HG02981 (cell line): ENCODE measurements around the gene TP63.

Experiments used
- ATAC-seq: cut with Tn5 transposase; IDR thresholded peaks from one replicate; pipeline ENCODE4 v1.9.1; 2021; ENCODE audit warnings: mild to moderate bottlenecking, moderate library complexity; ENCODE audit not compliant: unreplicated experiment

The TP63 gene

DNA sequence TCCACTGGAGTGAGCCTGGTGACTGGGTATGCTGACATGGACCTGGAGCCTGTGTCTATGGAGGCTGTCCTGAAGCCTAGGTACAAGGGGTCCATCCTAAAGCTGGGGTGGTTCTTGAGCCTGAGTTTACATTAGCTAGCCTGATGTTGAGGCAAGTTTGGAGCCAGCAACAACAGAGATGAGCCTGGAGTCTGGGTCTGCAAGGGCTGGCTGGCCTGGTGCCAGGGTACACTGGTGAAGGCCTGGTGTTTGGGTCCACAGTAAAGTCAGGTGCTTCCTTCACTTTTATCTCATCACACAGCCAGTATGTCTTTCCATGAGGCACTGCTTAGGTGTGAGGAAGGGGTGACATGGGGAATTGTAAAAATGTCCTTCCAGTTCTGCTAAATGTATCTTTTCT, 49.5 kb downstream of the TP63 start:
- no peak for ATAC-seq

DNA sequence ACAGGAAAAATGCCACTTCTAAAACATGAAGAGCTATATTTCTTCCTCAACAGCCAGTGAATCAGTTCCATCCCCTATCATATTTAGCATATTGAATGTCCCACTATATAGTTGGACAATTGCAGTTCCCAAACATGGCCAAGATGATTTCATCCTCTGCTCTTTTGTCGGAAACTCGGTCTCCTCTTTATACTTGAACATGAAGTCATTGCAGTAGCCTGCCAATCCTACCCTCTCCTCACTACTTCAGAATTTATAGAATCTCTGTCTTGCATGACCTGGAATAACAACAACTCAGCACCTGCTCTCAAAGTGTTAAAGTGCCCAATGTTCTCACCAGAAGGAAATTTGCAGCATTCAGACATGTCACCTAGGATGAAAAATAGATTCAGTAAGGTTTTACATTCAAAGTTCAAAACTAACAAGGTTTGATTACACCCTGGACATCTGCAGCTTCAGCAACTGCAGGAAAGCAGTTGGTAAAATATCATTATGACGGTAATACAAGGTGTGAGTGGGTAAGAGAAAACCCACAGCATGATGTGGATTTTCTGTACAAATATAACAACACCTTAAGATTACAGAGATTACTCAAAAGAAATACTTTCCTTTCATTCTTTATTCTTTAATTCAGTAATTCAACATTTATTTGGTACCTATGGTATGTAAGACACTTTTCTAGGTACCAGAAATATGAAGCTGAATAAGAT, 52.5 kb downstream of the TP63 start:
- no peak for ATAC-seq

DNA sequence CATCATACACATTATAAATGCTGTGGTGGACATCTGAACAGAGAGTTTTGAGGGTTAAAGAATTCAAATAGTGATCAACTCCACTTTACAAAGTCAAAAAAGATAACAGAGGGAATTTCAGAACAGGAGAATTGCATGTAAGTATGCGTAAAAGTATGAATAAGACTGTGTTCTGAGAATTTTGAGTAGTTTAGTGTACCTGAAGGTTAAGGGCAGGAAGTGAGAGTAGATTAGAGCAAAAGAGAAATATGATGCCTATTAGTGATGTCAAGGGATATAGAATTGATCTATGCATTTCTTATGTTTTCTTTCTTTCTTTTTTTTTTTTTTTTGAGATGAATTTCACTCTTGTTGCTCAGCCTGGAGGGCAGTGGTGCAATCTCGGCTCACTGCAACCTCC, 53.1 kb downstream of the TP63 start:
- no peak for ATAC-seq

DNA sequence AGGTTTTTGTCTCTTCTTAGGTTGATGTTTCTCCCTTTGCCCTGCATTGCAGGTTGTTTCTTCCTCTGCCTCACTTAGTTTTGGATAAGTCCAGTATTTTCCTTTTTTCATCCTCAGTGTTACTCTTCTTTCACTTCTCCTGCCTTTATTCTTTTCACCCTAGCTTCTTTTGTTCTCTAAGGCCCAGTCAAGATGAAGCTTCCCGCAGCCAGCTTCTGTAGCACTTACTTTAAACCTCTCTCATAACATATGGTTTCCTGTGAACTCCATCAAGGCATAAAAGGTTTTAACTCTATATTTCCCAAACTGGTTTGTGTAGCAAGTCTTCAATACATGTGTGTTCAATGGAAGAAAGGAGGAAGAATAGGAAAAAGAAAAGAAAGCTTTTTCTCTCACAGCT, 54.1 kb downstream of the TP63 start:
- ATAC-seq = no peak

DNA sequence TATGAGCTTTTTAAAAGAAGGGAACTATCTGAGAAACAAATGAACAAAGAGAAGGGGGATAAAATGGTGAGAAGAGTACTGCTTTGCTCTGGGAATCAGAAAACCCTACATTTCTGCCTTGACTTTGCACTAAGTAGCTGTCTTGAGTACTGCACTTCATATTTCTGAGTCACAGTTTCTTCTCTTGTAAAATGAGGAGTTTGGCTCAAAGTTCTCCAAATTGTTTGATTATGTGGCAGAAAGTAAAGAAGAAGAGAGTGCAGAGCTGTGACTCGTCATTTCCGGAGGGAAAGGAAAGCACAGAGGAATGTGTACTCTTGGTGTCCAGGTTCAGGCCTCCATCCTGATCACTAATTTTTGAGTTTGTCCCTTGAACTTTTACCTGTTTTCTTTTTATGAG, 54.7 kb downstream of the TP63 start:
- ATAC-seq = no peak

DNA sequence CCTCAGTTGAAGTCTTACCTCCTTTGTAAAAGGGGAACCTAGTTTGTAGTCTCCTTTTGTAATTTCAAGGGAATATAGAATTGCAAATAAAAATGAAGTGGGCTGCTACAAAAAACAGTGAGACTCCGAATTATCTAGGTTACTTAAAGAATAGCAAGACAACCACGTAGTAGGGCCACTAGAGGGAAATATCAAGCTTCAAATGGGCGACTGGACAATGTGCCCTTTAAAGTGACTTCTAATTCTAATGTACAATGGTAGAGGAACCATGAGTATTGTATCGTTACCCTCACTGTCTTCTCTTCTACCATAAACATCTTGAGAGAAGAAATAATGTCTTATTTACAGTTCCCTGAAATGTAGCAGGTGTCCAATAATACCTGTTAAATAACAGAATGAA, 56.3 kb downstream of the TP63 start:
- no peak for ATAC-seq

DNA sequence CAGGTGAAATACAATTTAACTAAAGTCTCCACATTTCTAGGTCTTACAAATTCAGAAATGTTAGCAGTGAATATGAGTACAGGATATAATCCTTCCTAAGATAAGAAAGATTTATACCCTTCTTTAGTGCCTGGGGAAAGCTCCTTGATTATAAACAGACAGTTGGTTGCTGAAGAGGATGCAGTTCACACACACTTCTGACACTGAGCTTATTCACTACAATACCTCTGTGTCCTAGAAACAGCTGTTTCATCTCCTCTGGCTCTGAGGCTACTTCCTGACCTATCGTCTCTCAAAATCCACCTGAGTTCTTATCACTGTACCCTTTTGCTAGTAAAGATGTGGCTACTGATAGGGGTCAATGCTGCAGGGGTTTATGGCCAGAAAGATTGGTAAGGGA, 57.1 kb downstream of the TP63 start:
- no peak for ATAC-seq

DNA sequence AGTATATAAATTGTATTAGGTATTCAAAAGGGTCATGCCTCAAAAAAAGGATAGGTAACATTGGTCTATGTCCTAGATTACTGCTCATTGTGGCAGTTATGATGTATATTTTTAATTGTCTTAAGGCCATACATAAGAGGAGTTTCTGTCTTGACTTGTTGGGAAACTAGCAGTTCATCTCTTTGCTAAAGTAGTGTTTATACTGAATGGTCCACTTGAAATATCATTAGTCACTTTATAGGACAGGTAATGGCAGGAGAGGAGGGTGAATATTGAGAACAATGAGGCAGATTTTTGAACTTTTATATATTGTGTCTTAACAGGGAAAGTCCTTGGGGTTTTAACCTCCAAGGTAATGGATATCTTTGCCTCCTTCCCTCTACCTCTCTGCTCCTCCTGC, 58.4 kb downstream of the TP63 start:
- no peak for ATAC-seq

DNA sequence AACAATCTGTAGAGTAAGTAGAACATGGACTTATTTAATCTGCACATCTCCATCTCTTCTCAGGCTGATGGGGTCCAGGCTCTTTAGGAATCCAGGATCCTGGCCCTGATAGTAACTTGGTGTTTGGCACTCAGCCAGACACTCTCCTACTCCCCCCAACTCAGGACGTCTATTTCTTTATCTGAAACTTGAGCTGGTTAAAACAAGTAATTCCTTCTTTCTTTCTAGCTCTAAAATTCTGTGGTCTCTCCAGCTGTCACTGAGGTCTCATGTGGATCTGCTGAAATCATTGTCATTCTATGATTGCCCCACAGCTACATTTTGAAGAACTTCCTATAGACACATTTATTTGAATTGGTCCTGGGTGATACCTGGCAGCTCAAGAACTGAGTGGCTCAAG, 59.0 kb downstream of the TP63 start:
- ATAC-seq = no peak

DNA sequence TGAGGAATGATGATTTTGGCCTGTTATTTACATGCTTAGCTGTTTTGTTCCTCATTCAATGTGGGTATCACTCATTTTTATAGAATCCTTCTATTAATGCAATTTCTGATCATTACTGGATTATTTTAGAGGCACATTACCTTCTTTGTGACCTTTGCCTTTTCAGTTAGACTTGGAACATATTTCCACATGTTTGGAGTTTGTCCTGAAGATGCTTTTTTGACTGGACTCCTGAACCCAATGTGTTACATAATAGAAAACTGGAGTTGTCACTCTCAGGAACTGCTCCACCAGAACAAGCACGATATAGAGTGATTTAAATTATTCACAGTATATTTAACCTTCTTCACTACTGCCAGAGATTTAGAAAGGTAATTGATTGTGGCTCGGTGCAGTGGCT, 59.5 kb downstream of the TP63 start:
- no peak for ATAC-seq

DNA sequence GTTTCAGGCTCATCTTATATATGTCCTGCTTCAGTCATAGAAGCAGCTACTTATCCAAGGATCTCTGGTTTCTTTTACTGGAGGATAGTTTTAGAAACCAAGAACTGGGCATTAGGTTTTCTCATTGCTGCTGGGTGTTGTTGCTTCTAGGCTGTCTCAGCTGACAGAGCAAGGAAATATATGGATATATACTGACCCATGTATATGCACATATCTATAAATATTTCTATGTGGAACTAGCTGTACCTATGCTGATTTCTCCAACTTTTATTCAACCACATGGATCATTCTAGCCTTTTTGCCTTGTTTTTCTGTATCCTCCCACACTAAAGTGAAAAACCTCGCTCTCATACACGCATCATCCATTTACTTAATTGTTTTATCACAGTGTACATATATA, 64.2 kb downstream of the TP63 start:
- ATAC-seq = no peak

DNA sequence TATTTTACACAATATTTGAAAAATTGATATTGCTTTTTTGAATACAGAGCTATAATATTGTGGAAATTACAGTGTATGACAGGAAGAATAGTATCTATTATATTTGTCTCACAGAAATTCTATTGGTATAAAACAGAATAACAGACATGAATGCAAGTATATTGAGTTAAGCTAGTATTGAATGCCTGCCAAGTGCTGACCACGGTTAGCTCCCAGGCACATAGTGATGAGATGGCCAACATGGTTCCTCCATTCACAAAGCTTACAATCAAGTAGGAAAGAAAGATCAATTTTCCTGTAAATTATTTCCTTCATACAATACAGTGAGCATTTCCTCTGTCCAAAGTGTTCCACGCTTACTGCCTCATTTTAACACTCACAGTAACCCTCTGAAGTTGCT, 67.6 kb downstream of the TP63 start:
- ATAC-seq = no peak

DNA sequence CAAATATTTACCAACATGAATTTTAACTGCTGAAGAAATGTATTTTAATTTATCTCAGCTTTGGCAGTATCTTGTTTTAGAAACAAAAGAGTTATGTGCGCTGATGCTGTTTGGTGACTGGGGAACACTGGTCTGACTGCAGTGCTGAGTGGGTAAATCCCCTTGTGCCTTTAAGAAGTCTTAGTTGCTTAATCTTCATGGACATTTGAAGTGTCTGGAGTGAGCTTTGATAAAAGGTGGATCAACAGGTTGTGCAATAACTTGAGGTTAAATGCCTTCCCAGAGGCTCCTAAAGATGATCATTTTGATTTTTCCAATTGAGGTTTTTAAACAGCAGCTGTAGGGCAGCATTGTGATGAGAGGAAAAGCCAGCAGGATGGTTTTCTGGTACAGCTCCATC, 68.7 kb downstream of the TP63 start:
- no peak for ATAC-seq

DNA sequence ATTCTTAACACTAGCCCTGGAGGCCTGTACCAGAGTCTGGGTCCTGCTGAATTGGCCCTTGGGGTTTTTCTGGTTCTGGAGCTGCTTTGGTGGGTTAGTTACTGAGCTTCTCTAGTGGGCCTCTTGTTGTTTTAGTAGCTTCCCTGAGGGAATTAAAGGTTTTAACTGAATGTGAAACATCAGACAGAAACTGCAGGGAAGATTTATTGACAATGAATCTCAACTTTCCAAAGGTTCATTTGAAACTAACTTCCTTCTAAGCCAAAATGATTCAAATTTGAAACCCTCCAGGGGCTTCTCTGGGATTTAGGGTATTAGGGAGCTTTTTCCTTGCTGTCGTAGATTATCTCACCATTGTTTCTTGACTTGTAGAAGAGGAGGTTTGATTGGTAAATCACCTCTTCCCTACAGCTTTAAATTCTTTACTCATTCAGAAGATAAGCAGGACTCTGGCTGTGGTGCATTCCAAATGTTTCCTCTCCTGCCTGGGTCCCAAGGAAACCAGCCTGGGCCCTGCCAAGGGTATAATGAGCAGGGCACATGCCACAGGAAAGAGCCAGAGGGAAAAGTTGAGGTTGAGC, 71.0 kb downstream of the TP63 start:
- no peak for ATAC-seq

DNA sequence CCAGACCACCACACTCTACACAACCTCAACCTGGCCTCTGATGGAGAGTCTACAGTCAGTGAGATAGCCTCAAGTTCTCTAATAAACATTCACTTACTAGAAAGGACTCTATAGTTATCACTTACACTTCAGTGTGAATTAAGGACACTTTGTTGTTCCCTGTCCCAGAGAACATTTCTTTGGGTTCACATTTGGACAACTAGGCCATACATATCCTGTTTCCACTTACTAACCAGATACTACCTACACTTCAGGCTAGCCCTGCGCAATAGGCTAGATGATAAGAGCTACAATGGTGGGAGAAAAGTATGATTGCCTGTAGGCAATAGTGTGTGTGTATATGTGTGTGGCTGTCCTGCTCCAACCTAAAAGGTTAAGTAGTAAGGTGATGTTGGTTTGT, 72.7 kb downstream of the TP63 start:
- ATAC-seq = no peak

DNA sequence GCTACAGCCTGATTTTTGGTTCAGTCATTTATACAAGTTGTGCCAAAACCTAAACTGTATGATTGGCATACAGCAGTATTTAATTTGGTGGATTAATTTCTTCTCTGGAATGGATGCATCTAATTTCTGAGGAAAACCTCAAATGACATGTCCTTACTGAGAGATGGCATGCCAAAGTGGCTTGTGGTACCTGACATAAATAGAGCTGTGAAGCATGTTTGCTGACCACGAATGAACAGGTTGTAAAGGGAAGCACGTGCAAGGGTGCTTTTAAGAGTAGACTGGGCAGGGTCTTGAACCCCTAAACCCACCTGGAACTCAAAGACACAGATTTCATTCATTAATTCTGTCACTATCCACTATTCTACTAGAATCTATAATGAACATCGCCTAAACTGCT, 77.2 kb downstream of the TP63 start:
- ATAC-seq = no peak

DNA sequence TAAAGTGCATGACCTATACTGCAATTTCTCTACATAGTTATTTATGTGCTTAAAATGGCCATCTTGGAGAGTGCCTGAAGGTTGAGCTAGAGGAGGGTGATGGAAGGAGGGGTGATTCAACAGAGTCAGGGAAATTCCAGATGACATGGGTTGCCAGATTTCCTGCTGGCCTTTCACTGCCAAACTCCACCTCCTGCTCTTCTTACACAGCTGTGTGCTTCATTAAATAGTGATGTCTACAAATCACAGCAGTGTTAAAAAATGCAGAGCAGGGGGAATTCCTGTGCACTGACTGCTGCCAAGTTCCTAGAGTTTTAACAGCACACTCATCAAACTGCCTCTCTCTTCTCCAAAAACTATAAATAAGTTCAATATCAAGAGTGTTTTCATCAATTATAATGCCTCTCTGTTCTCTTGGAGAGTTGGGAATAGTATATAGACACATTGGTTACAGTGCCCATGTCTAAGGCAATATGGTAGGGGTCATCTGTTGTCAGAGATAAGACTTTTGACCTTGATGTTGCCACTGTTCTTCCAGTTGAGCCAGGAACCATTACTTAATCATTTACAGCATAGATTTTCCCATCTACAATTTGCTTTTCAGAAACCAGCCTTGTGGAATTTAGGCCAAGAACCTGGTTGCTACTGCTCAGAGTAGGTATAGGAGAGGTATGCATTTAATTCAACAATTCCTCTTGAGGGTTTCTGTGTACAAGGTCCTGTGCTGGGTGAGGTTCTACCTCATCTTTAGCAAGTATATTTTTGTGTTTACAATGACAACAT, 79.6 kb downstream of the TP63 start:
- peak; percentile 48 for ATAC-seq

DNA sequence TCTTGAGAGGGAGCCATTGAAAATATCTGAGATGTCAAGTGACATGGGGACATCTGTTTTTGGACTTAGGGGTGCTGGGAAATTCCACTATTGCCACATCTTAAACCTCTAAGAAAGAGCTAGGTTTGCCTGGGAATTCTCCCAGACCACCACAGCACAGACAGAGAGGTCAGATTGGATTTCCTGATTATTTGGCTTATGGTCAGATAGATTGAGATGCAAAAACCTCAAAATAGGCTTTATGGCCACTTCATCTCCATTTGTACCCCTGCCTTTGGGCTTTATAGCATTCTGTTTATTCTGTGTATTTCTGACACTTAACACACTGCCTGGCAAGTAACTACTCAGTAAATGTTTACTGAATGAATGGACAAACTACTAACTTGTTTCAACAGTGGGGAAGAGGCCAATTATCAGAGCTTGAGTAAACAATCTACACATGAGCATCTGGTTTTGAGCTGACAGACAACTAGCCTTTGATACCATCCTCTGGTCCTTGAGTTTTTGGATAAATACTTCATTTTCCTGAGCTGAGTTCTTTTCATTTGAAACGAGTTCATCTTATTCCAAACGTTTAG, 81.8 kb downstream of the TP63 start:
- no peak for ATAC-seq

DNA sequence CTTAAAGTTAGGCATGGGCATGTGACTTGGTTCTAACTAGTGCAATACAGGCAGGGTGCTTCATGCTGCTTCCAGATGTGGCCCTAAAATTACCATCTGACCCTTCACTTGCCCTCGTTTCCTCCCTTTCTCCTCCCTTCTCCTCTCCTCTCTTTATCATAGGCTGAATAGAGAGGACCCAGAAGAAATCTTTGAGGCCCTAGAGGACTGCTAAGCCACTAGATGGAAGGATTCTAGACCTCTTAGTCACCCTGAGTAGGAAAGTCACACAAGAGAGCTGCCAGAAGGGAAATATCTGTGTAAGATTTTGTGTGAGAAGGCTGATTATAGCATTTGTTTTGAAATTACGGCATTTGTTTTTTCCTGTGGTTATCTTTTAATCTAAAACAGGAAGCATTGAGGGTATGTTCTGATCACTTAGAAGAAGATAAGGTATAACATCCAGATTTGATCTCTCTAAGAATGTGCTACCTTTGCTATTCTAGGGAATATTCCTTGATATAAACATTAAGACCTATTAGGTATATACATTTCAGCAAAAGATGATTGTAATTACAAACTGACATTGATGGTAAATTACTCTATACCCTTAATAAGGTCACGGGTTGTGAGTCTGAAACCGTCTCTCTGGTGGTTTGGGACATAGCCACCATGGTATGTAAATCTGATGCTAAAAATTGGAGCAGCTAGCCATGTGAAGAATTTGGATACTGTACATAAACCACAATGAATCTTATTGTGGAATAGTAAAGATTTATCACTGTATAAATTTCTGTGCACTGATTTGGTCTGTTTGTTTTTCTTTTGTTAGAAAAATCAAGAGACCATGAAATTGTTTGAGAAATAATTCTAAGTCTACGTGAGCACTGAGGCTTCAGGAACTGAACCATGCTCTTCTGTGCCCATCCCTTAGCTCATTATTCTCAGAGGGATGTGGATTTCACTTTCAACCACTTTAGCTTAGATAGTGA, 84.1 kb downstream of the TP63 start:
- no peak for ATAC-seq

DNA sequence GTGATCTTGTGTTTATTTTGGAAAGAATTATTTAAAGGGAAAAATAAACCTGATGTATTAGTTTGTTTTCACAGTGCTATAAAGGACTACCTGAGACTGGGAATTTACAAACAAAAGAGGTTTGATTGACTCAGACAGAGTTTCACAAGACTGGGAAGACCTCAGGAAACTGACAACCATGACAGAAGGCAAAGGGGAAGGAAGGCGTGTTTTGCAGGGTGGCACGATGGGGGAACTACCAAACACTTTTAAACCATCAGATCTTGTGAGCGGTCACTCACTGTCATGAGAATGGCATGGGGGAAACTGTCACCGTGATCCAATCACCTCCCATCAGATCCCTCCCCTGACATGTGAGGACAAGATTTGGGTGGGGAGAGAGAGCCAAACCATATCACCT, 87.0 kb downstream of the TP63 start:
- ATAC-seq = no peak
